PC-9 (cell line): ENCODE results near the gene MSL1. TPM values are rescaled to one million over a fixed set of nuclear protein-coding genes. Genes with fewer than 3 reads are reported as not detected.

Experiments used
- BruUV-seq: library from RNA; stranded (reverse); fragments of 400-500 nt; replicated peaks from 2 replicates; lab custom pipeline; 2021; lab: Mats Ljungman, UMichigan
- CTCF ChIA-PET: fragments of 300-600 bp; sonication (Branson Sonifier 250); formaldehyde crosslinking; loops from one replicate; lab custom pipeline; 2022; ENCODE audit warnings: antibody characterized with exemption; lab: Charles Lee
- POLR2A ChIA-PET: fragments of 300-600 bp; sonication (Branson Sonifier 250); formaldehyde crosslinking; loops from one replicate; lab custom pipeline; 2022; ENCODE audit warnings: antibody characterized with exemption; ENCODE audit not compliant: unreplicated experiment; lab: Charles Lee
- DNase-seq, 2 experiments: peaks; one replicate each; pipeline versions ENCODE4 v3.0.0 to v3.0.0-alpha.2; 2015 to 2022; ENCODE audit warnings: mixed read lengths in 1 of 2
- H2AFZ ChIP-seq: fragments of 200-600 bp; sonication (generic); 2 replicates; pipeline ENCODE4 v1.8.1; 2017; ENCODE audit warnings: antibody characterized with exemption
- H3F3A ChIP-seq: fragments of 200-600 bp; sonication (generic); 2 replicates; pipeline ENCODE4 v1.8.1; 2017; ENCODE audit warnings: antibody characterized with exemption, mild to moderate bottlenecking, low read depth; ENCODE audit not compliant: insufficient read depth
- H3K27ac ChIP-seq: fragments of 200-600 bp; sonication (generic); 2 replicates; pipeline ENCODE4 v1.6.1; 2016; ENCODE audit warnings: mixed run types
- H3K27me3 ChIP-seq: fragments of 200-600 bp; sonication (generic); 2 replicates; pipeline ENCODE4 v1.6.1; 2016; ENCODE audit warnings: low read depth, mixed run types; ENCODE audit not compliant: insufficient read depth
- H3K36me3 ChIP-seq: fragments of 200-600 bp; sonication (generic); 2 replicates; pipeline ENCODE4 v1.6.1; 2016; ENCODE audit warnings: low read depth, mixed run types
- H3K4me1 ChIP-seq: fragments of 200-600 bp; sonication (generic); replicated peaks from 2 replicates; pipeline ENCODE4 v1.6.1; 2016; ENCODE audit warnings: mixed run types; ENCODE audit not compliant: insufficient read depth
- H3K4me2 ChIP-seq: fragments of 200-600 bp; sonication (generic); 2 replicates; pipeline ENCODE4 v1.6.1; 2017; ENCODE audit warnings: mixed run types
- H3K4me3 ChIP-seq: fragments of 200-600 bp; sonication (generic); 2 replicates; pipeline ENCODE4 v1.6.1; 2016; ENCODE audit warnings: mixed run types
- H3K79me2 ChIP-seq: fragments of 200-600 bp; sonication (generic); 2 replicates; pipeline ENCODE4 v1.6.1; 2017; ENCODE audit warnings: low read depth, mixed run types
- H3K9me2 ChIP-seq: fragments of 200-600 bp; sonication (generic); 2 replicates; pipeline ENCODE4 v1.8.1; 2017; ENCODE audit warnings: mild to moderate bottlenecking; ENCODE audit not compliant: insufficient read depth
- H3K9me3 ChIP-seq: fragments of 200-600 bp; sonication (generic); 2 replicates; pipeline ENCODE4 v1.8.1; 2016; ENCODE audit warnings: low read depth; ENCODE audit not compliant: insufficient read depth
- H4K20me1 ChIP-seq: fragments of 200-600 bp; sonication (generic); 2 replicates; pipeline ENCODE4 v1.8.1; 2017; ENCODE audit not compliant: insufficient read depth
- EZH2 ChIP-seq: fragments of 200-600 bp; sonication (generic); IDR thresholded peaks from 2 replicates; pipeline ENCODE4 v1.8.0; 2017; ENCODE audit warnings: antibody characterized with exemption, low read depth
- intact Hi-C: fragments of 100-400 bp; cut with micrococcal nuclease; formaldehyde crosslinking; loops from one replicate; pipeline ENCODE4 v1.10.0; 2022; ENCODE audit not compliant: unreplicated experiment
- total RNA-seq: library from RNA; stranded (reverse); gene quantifications from 2 replicates; pipeline ENCODE4 v1.2.3, GENCODE V29; 2021
- TF ChIP-seq, protein P1 (sequence below): fragments of 200-600 bp; sonication (generic); conservative IDR thresholded peaks from 2 replicates; pipeline ENCODE4 v1.6.1; 2017; ENCODE audit warnings: mixed run types, antibody characterized with exemption, mild to moderate bottlenecking, moderate library complexity

MSL1 gene
- total RNA-seq, 1 experiment from 2014 or later = 61.8 TPM

GRCh38 chr17:40151414-40151963, 29.7 kb downstream of the MSL1 start:
- DNase-seq = no peak
- ChIA-PET CTCF (interaction anchor here (1.2 kb wide), 1 partner anchor 37 kb away, joined by 3 read pairs; no protein-coding TSS in a partner anchor), POLR2A (no interaction called here)
- no peaks in the 10 kb centered on the region for H3K9me2 ChIP-seq
- no TSS peak for BruUV-seq
- no peak overlapping the region for H2AFZ ChIP-seq
- H3K27me3 ChIP-seq = no peaks in the 10 kb centered on the region
- peaks cover 3% of the 10 kb centered on the region; the same call in 1 of the 2 replicates for H3F3A ChIP-seq
- intact Hi-C loops = no loop called here
- H3K4me1 ChIP-seq = no peaks in the 10 kb centered on the region
- H3K27ac ChIP-seq = no peak overlapping the region
- H3K79me2 ChIP-seq = 0 out of 2 replicates have a peak, but pooled peaks cover 5% of the 10 kb centered on the region
- no peak overlapping the region for H3K4me3 ChIP-seq
- H3K4me2 ChIP-seq = no peak overlapping the region
- peaks cover 7% of the 10 kb centered on the region; the same call in 1 of the 2 replicates for H3K36me3 ChIP-seq
- H3K9me3 ChIP-seq = no peaks in the 10 kb centered on the region
- TF ChIP-seq, protein P1, sequence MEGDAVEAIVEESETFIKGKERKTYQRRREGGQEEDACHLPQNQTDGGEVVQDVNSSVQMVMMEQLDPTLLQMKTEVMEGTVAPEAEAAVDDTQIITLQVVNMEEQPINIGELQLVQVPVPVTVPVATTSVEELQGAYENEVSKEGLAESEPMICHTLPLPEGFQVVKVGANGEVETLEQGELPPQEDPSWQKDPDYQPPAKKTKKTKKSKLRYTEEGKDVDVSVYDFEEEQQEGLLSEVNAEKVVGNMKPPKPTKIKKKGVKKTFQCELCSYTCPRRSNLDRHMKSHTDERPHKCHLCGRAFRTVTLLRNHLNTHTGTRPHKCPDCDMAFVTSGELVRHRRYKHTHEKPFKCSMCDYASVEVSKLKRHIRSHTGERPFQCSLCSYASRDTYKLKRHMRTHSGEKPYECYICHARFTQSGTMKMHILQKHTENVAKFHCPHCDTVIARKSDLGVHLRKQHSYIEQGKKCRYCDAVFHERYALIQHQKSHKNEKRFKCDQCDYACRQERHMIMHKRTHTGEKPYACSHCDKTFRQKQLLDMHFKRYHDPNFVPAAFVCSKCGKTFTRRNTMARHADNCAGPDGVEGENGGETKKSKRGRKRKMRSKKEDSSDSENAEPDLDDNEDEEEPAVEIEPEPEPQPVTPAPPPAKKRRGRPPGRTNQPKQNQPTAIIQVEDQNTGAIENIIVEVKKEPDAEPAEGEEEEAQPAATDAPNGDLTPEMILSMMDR = no peak
- TF ChIP-seq EZH2 = no peak
- H4K20me1 ChIP-seq = 0 out of 2 replicates have a peak, but pooled peaks cover 10% of the 10 kb centered on the region

GRCh38 chr17:40153603-40154236, 31.9 kb downstream of the MSL1 start:
- Histone ChIP-seq H3K4me3 (no peak overlapping the region), H3K36me3 (peaks cover 7% of the 10 kb centered on the region; the same call in 1 of the 2 replicates), H3K27me3 (no peaks in the 10 kb centered on the region), H2AFZ (no peak overlapping the region), H3K9me2 (no peaks in the 10 kb centered on the region), H3K27ac (no peak overlapping the region), H3K4me1 (no peaks in the 10 kb centered on the region), H3F3A (peaks cover 3% of the 10 kb centered on the region; the same call in 1 of the 2 replicates), H4K20me1 (peaks cover 16% of the 10 kb centered on the region; the same call in 1 of the 2 replicates), H3K9me3 (no peaks in the 10 kb centered on the region), H3K79me2 (peaks cover 14% of the 10 kb centered on the region; the same call in 1 of the 2 replicates), H3K4me2 (no peak overlapping the region)
- POLR2A ChIA-PET = interaction anchor here (0.6 kb wide), 1 partner anchor 146 kb away, joined by 14 read pairs; no protein-coding TSS in a partner anchor
- DNase-seq = no peak
- no peak for TF ChIP-seq EZH2
- TF ChIP-seq, protein P1 = no peak
- no TSS peak for BruUV-seq
- intact Hi-C loops = no loop called here
- CTCF ChIA-PET = interaction anchor here (0.6 kb wide), 1 partner anchor 40 kb away, joined by 3 read pairs; no protein-coding TSS in a partner anchor

GRCh38 chr17:40157973-40158372, 36.2 kb downstream of the MSL1 start:
- ChIA-PET CTCF (no interaction called here), POLR2A (no interaction called here)
- Histone ChIP-seq H3F3A (peaks cover 7% of the 10 kb centered on the region; the same call in 1 of the 2 replicates), H3K4me2 (no peak overlapping the region), H3K36me3 (peaks cover 13% of the 10 kb centered on the region), H3K9me3 (no peaks in the 10 kb centered on the region), H2AFZ (no peak overlapping the region), H3K4me1 (no peaks in the 10 kb centered on the region), H4K20me1 (peaks cover 13% of the 10 kb centered on the region; the same call in 1 of the 2 replicates), H3K27me3 (no peaks in the 10 kb centered on the region), H3K79me2 (peaks cover 12% of the 10 kb centered on the region; the same call in 1 of the 2 replicates), H3K4me3 (no peak overlapping the region), H3K9me2 (no peaks in the 10 kb centered on the region), H3K27ac (no peak overlapping the region)
- no peak for DNase-seq
- no TSS peak for BruUV-seq
- intact Hi-C loops = no loop called here
- TF ChIP-seq, protein P1 = no peak
- TF ChIP-seq EZH2 = no peak
